Spleen (tissue), 7 donors: ENCODE measurements around the gene HHAT.

Experiments
- CTCF ChIP-seq, 11 experiments: fragments of 200-600 bp in 7 of 11; fragments of 450-650 bp in 4 of 11; sonication (generic) in 4 of 11; IDR thresholded peaks in 8 of 11; conservative IDR thresholded peaks in 3 of 11; 1 replicate in 7 of 11; 2 replicates in 4 of 11; pipeline versions ENCODE4 v1.4.0 to v1.8.0; 2016 to 2021; ENCODE audit warnings: antibody characterized with exemption in 11 of 11, inconsistent platforms in 4 of 11, mild to moderate bottlenecking in 1 of 11
- POLR2A ChIP-seq, 3 donors: fragments of 450-650 bp; IDR thresholded peaks; one replicate each; pipeline ENCODE4 v1.5.1; 2017; ENCODE audit warnings: antibody characterized with exemption in 3 of 3, mild to moderate bottlenecking in 1 of 3
- POLR2AphosphoS5 ChIP-seq, 3 donors: sonication (generic); formaldehyde crosslinking; IDR thresholded peaks; one replicate each; pipeline ENCODE4 v1.5.1; 2017; ENCODE audit warnings: antibody characterized with exemption in 3 of 3
- donor health status: DM: no; HTN: no; CAD: no; lungs with moderate emphysema.
- donor health status: DM: no; HTN: no; CAD: no.
- donor health status: DM: no; HTN: no; CAD: no.

DNA sequence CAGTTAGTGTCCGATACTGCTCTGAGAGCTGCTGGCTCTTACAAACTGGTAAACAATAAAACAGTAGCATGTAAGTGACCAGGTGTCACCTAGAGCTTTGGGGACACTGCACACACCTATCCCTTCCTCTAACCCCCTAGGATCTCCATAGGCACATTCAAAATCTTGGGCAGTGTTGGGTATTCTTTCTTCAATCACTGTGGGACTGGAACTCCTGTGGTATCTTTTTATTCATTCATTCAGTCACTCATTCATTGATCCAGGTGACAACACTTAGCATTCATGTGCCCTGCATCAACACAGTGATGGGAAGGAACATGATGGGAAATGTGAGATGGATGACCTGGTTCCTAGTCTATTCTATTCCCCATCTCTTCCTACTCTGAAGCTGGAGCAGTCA, 73.9 kb downstream of the HHAT start:
- no peak for TF ChIP-seq POLR2AphosphoS5 (IDR thresholded peaks at IDR 0.05)
- no peak for TF ChIP-seq CTCF (IDR thresholded peaks at IDR 0.05 in 8 of 11, conservative IDR thresholded peaks at IDR 0.05 in 3 of 11)
- no peak for TF ChIP-seq POLR2A (IDR thresholded peaks at IDR 0.05)
